GM06990 (cell line): ENCODE results near the gene NDUFB11.

Experiments
- DNase-seq: peaks from one replicate; pipeline ENCODE4 v3.0.0-alpha.2; 2011; ENCODE audit not compliant: insufficient read length; ENCODE audit errors: extremely low read depth
- H3K27me3 ChIP-seq: replicated peaks from 2 replicates; pipeline ENCODE4 v1.6.0; 2011; ENCODE audit warnings: low read length; ENCODE audit not compliant: control insufficient read depth, insufficient read depth
- H3K36me3 ChIP-seq: 2 replicates; pipeline ENCODE4 v1.5.1; 2011; ENCODE audit warnings: low read length; ENCODE audit not compliant: control insufficient read depth, insufficient read depth
- H3K4me3 ChIP-seq: replicated peaks from 2 replicates; pipeline ENCODE4 v1.5.1; 2011; ENCODE audit warnings: low read depth, mild to moderate bottlenecking, control low read depth, low read length
- CTCF ChIP-seq: IDR thresholded peaks from 2 replicates; pipeline ENCODE4 v1.5.1; 2011; ENCODE audit warnings: low read length, control low read depth, mild to moderate bottlenecking, inconsistent platforms; ENCODE audit not compliant: insufficient read depth, poor library complexity, severe bottlenecking

Gene NDUFB11

GRCh38 chrX:47172971-47173792, 28.7 kb upstream of the NDUFB11 start:
- DNase-seq = no peak
- TF ChIP-seq CTCF = no peak
- Histone ChIP-seq H3K4me3 (no peak overlapping the region), H3K36me3 (peaks cover 9% of the 10 kb centered on the region), H3K27me3 (no peaks in the 10 kb centered on the region)

GRCh38 chrX:47172549-47172948, 28.0 kb upstream of the NDUFB11 start:
- DNase-seq = no peak
- no peak for TF ChIP-seq CTCF
- H3K36me3 ChIP-seq = peaks cover 9% of the 10 kb centered on the region
- H3K4me3 ChIP-seq = no peak overlapping the region
- H3K27me3 ChIP-seq = no peaks in the 10 kb centered on the region

GRCh38 chrX:47171996-47172395, 27.5 kb upstream of the NDUFB11 start:
- no peak for TF ChIP-seq CTCF
- no peak for DNase-seq
- Histone ChIP-seq H3K27me3 (no peaks in the 10 kb centered on the region), H3K4me3 (no peak overlapping the region), H3K36me3 (peaks cover 9% of the 10 kb centered on the region)

GRCh38 chrX:47170861-47171692, 26.6 kb upstream of the NDUFB11 start:
- no peaks in the 10 kb centered on the region for H3K27me3 ChIP-seq
- no peak overlapping the region for H3K4me3 ChIP-seq
- no peak for DNase-seq
- no peak for TF ChIP-seq CTCF
- H3K36me3 ChIP-seq = peaks cover 8% of the 10 kb centered on the region

- Histone ChIP-seq H3K27me3 (no peaks in the 10 kb centered on the region), H3K4me3 (no peak overlapping the region)
These were observed 25.4 kb upstream of the NDUFB11 start for GRCh38 chrX:47169726-47170515.

More at GRCh38 chrX:47169726-47170515, 25.4 kb upstream of the NDUFB11 start:
- no peak for TF ChIP-seq CTCF
- DNase-seq = no peak
- H3K36me3 ChIP-seq = peaks cover 5% of the 10 kb centered on the region
